GM19372 (cell line): ENCODE data around the gene TARM1.
"Not testable (repeated sequence)": the region's sequence is repeated elsewhere in the genome, so short reads cannot be mapped to it uniquely, and the experiment has no call there.

Source experiments
- ATAC-seq: cut with Tn5 transposase; IDR thresholded peaks from one replicate; pipeline ENCODE4 v1.9.1; 2021; ENCODE audit warnings: mild to moderate bottlenecking, low read depth, moderate library complexity; ENCODE audit not compliant: unreplicated experiment

Gene TARM1

GRCh38 chr19:54036542-54036941 lies 44.6 kb downstream of the TARM1 start:
- not testable (repeated sequence) for ATAC-seq

- ATAC-seq: no peak
Observed at GRCh38 chr19:54035215-54036178, 45.7 kb downstream of the TARM1 start.

- ATAC-seq: no peak
Observed at GRCh38 chr19:54030895-54031586, 50.1 kb downstream of the TARM1 start.

- no peak for ATAC-seq
Observed at GRCh38 chr19:54029930-54030490, 51.2 kb downstream of the TARM1 start.

- ATAC-seq: no peak
Observed at GRCh38 chr19:54029301-54029700, 51.9 kb downstream of the TARM1 start.

- ATAC-seq: no peak
Observed at GRCh38 chr19:54026656-54027055, 54.5 kb downstream of the TARM1 start.

- ATAC-seq: no peak
Observed at GRCh38 chr19:54024660-54025059, 56.5 kb downstream of the TARM1 start.

GRCh38 chr19:54023191-54023590 lies 58.0 kb downstream of the TARM1 start:
- ATAC-seq: no peak

GRCh38 chr19:54021932-54022331 lies 59.2 kb downstream of the TARM1 start:
- ATAC-seq: no peak

- no peak for ATAC-seq
Observed at GRCh38 chr19:54021363-54021762, 59.8 kb downstream of the TARM1 start.
